ENCODE measurements around the gene TVP23A.
"Not testable (repeated sequence)": the region's sequence is repeated elsewhere in the genome, so short reads cannot be mapped to it uniquely, and the experiment has no call there.

TVP23A gene

GRCh38 chr16:10809706-10810105, 8.9 kb downstream of the TVP23A start:
- H3K4me3 ChIP-seq (ENCODE audit: low read length), result no peak overlapping the region
- no peak for DNase-seq (ENCODE audit: low read depth, low spot score)

DNA sequence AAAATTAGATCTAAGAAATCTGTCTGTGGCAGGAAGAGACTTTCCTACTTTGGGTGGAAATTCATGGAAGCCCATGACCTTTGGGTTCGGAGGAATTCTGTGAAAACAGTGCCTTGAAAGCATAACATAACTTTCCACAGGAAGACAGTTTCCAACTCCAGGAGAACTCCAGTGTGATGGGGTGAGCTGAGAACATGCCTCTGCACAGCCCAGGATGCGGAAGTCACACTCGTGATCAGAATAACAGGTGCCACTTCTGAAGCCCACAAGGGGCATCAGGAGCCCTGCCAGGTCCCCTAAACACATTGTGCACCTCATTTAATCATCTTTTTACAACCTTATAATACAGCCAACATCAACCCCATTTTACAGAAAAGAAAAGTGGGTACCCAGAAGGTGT, 9.7 kb downstream of the TVP23A start:
- no peak for DNase-seq (ENCODE audit: low read depth, low spot score)

DNA sequence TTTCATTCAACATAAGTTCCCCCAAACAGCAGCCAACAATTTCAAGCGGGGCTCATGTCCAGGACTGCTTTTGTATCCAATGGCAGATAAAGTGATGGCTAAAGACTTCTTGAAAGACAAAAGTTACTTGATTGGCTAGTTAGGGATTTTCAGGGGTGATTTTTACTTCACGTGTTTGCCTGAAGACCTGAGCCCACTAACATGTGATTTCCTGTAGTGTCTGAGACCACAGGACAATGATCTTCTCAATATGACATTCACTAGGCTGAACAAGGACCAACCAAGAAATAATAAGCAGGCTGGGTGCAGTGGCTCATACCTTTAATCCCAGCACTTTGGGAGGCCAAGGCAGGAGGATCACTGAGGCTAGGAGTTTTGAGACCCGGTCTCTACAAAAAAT, 10.4 kb downstream of the TVP23A start:
- H3K4me3 ChIP-seq (ENCODE audit: low read length), result no peak overlapping the region
- DNase-seq (ENCODE audit: low read depth, low spot score), result no peak

More for the DNA sequence above, 9.7 kb downstream of the TVP23A start:
- H3K4me3 ChIP-seq (ENCODE audit: low read length), result no peak overlapping the region

GRCh38 chr16:10806698-10807097, 11.9 kb downstream of the TVP23A start:
- no peak for DNase-seq (ENCODE audit: low read depth, low spot score)
- H3K4me3 ChIP-seq (ENCODE audit: low read length), result no peak overlapping the region

DNA sequence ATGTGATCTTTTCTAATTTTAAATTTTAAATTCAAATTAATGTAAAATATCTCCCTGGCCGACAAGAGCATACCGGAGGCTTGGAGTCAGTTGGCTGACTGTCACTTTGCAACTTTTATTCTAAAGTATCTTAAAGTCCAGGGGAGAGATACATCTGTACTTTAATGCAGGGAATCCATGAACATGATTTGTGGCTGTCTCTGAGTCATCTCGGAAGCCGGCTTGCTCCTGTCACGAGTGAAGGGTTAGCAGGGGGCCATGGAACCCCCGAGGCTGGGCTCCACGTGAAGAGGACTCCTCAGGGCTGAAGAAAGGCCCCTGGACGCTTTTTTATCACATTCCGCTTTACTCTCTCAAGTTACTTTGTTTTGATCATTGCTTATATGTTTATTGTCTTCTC, 13.3 kb downstream of the TVP23A start:
- no peak for DNase-seq (ENCODE audit: low read depth, low spot score)
- H3K4me3 ChIP-seq (ENCODE audit: low read length), result no peak overlapping the region

DNA sequence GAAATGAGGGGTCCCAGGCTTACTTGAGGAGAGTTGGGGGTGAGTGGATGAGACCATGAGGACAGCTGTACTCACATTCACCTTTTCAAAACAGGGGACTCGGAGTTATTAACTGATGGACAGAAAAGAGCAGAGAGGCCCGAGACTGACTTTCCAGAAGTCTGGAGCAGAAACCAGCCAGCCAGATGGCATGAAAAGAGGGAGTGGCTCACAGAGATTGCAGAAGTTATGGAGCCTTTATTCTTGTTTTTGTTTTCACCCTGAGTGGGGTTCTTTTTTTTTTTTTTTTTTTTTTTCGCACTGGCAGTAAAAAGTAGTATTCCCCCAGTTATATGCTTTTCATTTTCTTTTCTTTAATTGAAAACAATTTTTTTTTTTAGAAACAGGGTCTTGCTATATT, 18.9 kb downstream of the TVP23A start:
- no peak overlapping the region for H3K4me3 ChIP-seq (ENCODE audit: low read length)
- no peak for DNase-seq (ENCODE audit: low read depth, low spot score)

GRCh38 chr16:10791048-10791447, 27.5 kb downstream of the TVP23A start:
- H3K4me3 ChIP-seq (ENCODE audit: low read length), result no peak overlapping the region
- no peak for DNase-seq (ENCODE audit: low read depth, low spot score)

DNA sequence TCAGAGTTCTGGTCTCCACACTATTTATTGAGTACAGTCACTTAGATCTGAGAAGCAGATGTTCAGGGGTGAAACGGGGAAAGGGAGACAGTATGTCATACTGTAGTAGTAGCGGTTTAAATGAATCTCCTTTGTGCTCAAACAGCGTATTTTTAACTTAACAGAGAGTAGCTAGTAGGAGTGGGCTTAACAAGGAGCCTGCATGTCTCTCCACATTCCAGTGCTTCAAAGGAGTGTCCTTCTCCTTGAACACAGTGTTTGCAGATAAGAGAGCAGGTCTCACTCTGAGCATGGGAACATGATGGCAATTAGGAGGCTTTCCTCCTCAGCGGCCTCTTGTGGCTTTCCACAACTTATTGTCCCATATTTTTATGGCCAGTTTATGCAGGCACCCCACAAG, 30.0 kb downstream of the TVP23A start:
- not testable (repeated sequence) for H3K4me3 ChIP-seq (ENCODE audit: low read length); DNase-seq (ENCODE audit: low read depth, low spot score)

- no peak for DNase-seq (ENCODE audit: low read depth, low spot score)
- H3K4me3 ChIP-seq (ENCODE audit: low read length), result no peak overlapping the region
Observed at GRCh38 chr16:10787304-10787703, 31.3 kb downstream of the TVP23A start.

DNA sequence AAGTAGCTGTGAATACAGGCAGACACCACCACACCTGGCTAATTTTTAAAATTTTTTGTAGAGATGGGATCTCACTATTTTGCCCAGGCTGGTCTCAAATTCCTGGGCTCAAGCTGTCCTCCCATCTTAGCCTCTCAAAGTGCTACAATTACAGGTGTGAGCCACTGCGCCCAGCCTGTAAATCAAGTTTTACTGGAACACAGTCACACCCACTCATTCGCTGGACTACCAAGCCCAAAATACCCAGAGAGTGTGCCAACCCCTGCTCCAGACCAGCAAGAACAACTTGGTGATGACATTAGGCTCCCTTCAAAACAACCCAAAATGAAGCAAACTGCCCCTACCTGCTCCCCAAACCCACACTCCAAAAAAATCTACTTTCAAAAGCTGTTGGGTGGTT, 36.0 kb downstream of the TVP23A start:
- H3K4me3 ChIP-seq (ENCODE audit: low read length), result no peak overlapping the region
- DNase-seq (ENCODE audit: low read depth, low spot score), result no peak

DNA sequence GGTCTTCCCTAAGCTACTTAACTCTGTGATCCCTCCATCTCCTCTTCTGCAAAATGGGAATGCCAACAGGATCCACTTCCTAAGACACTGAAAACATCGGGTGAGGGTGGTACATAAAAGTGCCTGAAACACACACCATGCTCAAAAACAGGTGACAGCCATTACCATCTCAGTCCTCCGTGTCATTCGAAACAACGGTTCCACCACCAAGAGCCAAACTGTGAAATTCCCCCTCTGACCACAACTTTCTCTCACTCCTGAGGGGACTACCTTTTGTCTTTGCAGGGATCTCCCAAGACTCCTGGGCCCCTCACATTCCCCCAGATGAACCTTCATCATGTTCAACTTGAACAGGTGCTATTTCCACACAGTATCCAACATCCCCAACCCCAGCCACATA, 38.0 kb downstream of the TVP23A start:
- no peak for DNase-seq (ENCODE audit: low read depth, low spot score)
- H3K4me3 ChIP-seq (ENCODE audit: low read length), result no peak overlapping the region

DNA sequence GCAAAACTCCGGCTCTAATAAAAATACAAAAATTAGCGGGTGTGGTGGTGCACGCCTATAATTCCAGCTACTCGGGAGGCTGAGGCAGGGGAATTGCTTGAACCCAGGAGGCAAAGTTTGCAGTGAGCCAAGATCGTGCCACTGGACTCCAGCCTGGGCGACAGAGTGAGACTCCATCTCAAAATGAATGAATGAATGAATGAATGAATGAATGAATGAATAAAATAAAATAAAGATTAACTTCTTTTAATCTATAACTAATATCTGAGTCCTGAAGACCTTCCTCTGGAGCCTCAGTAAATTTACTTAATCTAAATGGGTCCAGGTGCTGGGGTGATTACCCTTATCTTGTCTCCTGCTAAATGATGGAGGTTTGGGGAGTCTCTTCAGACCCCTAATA, 38.7 kb downstream of the TVP23A start:
- not testable (repeated sequence) for DNase-seq (ENCODE audit: low read depth, low spot score); H3K4me3 ChIP-seq (ENCODE audit: low read length)

- no peak overlapping the region for H3K4me3 ChIP-seq (ENCODE audit: low read length)
- DNase-seq (ENCODE audit: low read depth, low spot score), result no peak
Observed at GRCh38 chr16:10777356-10777755, 41.2 kb downstream of the TVP23A start.

DNA sequence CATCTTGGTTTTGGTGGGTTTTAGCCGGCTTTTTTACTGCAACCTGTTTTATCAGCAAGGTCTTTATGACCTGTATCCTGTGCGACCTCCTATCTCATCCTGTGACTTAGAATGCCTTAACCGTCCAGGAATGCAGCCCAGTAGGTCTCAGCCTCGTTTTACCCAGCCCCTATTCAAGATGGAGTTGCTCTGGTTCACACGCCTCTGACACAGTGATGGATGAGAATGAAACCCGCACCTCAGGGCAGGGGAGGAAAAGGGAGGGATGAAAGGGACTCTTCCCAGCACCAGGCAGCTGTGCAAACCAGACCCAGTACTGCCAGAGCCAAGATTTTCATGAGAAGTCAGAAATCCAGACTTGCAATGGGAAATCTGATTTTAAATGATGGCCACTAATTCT, 41.7 kb downstream of the TVP23A start:
- not testable (repeated sequence) for DNase-seq (ENCODE audit: low read depth, low spot score); H3K4me3 ChIP-seq (ENCODE audit: low read length)

DNA sequence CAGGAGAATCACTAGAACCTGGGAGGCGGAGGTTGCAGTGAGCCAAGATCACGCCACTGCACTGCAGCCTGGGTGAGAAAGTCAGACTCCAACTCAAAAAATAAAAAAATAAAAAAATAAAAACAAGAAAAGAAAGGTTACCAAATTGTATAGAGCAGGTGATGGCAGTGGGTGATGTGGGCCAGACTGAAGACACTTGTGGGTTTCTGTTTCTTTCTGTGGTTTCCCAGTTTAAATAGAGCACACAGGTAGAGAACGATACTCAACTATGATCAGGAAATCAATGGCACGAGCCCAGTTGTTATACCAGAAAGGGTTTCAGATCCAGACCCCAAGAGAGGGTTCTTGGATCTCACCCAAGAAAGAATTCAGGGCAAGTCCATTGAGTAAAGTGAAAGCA, 42.3 kb downstream of the TVP23A start:
- no peak overlapping the region for H3K4me3 ChIP-seq (ENCODE audit: low read length)
- DNase-seq (ENCODE audit: low read depth, low spot score), result no peak

DNA sequence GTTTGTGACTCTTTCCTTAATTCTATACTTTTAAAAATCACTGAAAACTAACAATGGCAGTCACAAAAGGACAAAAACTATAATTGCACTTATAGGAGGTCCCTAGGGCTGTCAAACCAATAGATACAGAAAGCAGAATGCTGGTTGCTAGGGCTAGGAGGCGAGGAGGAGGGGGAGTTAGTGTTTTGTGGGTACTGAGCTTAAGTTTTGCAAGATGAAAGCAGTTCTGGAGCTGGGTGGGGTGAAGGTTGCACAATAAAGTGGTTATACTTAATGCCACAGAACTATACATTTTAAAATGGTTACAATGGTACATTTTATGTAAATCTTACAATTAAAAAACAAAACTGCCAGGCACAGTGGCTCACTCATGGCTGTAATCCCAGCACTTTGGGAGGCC, 47.7 kb downstream of the TVP23A start:
- DNase-seq (ENCODE audit: low read depth, low spot score), result peak; percentile 65
- no peak overlapping the region for H3K4me3 ChIP-seq (ENCODE audit: low read length)

GRCh38 chr16:10769381-10769780, 49.2 kb downstream of the TVP23A start:
- H3K4me3 ChIP-seq (ENCODE audit: low read length), result no peak overlapping the region
- DNase-seq (ENCODE audit: low read depth, low spot score), result no peak

DNA sequence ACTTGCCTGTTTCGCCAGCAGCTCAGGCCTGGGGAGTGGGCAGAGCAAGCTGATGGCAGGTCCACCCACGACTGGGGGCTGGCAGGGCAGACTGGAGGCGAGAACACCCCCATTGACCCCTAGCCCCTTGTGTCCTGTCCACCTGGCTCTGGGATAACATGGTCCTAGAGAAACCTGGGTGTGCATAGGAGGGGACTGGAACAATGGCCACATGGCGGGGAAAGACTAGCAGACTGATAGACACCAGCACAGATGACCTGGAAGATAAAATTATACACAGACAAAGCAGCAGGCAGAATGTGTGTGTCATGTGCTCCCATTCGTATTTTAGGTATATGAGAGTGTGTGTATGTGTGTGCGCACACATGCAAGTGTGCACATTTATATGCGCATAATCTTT, 51.5 kb downstream of the TVP23A start:
- no peak for DNase-seq (ENCODE audit: low read depth, low spot score)

DNA sequence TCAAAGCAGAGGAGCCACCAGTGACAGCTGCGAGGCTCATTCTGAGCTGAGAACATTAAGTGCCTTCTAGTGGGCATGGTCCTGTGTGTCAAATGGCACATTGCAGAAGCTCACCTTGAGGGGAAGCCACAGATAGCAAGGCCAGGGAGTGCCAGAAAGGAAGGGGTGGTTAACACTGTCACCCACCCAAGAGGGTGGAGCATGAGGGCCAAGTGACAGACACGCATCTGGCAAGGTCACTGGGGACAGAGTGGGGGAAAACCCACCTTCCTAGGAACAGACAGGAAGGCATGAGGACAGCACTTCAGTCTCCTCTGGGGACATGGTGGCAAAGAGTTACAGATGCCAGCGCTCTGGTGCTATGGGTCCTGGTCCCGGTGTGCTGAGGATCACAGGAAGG, 52.8 kb downstream of the TVP23A start:
- no peak for DNase-seq (ENCODE audit: low read depth, low spot score)
- H3K4me3 ChIP-seq (ENCODE audit: low read length), result no peak overlapping the region

More for the DNA sequence above, 51.5 kb downstream of the TVP23A start:
- no peak overlapping the region for H3K4me3 ChIP-seq (ENCODE audit: low read length)

GRCh38 chr16:10763456-10763855, 55.1 kb downstream of the TVP23A start:
- DNase-seq (ENCODE audit: low read depth, low spot score), result no peak
- no peak overlapping the region for H3K4me3 ChIP-seq (ENCODE audit: low read length)

DNA sequence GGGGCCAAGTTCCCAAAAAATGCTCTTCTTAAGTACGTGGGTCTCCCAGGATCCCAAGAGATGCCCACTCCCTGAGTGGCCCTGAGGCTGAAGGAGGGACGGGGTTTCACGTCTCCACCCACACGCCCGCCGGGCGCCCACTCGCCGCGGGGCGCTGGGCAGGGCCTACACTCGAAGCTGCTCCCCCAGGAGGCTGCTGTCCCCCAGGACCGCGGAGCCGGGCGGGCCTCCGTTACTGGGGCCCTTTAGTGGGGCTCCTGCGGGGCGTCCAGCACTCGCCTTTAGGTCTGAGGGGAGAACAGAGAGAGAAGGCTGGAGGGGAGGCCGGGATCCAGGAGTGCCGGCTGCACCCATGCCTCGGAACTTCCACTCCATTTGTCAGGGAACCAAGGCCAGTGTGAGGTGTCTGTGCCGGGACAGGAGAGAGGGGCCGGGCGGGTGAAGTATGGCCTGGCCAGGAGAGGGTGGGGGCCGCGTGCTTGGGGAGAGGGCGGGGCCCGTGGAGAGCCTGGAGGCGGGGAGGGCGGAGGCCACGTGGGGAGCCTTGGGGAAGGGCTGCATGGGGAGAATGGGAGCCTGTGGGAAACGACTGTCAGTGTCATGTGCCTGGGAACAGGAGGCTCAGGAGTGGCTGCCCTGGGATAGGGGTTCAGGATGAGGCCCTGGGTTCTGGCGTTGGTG, 56.1 kb downstream of the TVP23A start:
- H3K4me3 ChIP-seq (ENCODE audit: low read length), result no peak overlapping the region
- DNase-seq (ENCODE audit: low read depth, low spot score), result no peak

DNA sequence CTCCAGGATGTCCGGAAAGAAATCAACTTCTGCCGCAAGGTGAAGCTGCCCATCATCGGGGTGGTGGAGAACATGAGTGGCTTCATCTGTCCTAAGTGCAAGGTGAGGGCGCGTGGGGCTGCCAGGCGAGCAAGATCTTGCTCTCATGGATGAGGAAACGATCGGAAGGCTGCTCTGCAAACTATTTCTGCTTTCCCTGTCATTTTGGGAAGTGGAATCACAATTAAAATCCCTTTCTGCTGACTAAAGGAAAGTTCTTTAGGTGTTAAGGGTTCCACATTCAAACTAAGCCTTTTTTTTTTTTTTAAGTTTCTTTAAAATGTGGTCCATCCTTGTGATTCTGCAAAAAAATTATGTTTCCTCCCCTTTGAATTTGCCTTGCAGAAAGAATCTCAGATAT, 57.2 kb downstream of the TVP23A start:
- no peak for DNase-seq (ENCODE audit: low read depth, low spot score)
- no peak overlapping the region for H3K4me3 ChIP-seq (ENCODE audit: low read length)

Measured in Jurkat, Clone E6-1 (cell line).